SK-N-SH (cell line): Measurements from ENCODE around the gene CKMT2.

Experiments used
- EZH2phosphoT487 ChIP-seq: fragments of 200-600 bp; sonication (generic); IDR thresholded peaks from 2 replicates; pipeline ENCODE4 v1.6.1; 2017; ENCODE audit warnings: low read depth, mixed run types, mild to moderate bottlenecking, antibody characterized with exemption, moderate library complexity, borderline replicate concordance
- FOXM1 ChIP-seq: IDR thresholded peaks from 2 replicates; pipeline ENCODE4 v1.4.0; 2012; ENCODE audit warnings: low read depth, mild to moderate bottlenecking
- MXI1 ChIP-seq: IDR thresholded peaks from 2 replicates; pipeline ENCODE4 v1.6.1; 2012; ENCODE audit warnings: mild to moderate bottlenecking, low read depth, low read length, improper control_type of control experiment
- POLR2AphosphoS5 ChIP-seq: IDR thresholded peaks from 2 replicates; pipeline ENCODE4 v1.6.1; 2012; ENCODE audit warnings: low read depth, low read length
- RAD21 ChIP-seq: IDR thresholded peaks from 2 replicates; pipeline ENCODE4 v1.6.1; 2012; ENCODE audit warnings: mild to moderate bottlenecking, low read length
- REST ChIP-seq: IDR thresholded peaks from 2 replicates; pipeline ENCODE4 v1.6.1; 2012; ENCODE audit warnings: mild to moderate bottlenecking, low read depth, low read length, moderate library complexity
- TAF1 ChIP-seq: IDR thresholded peaks from 2 replicates; pipeline ENCODE4 v1.6.1; 2012; ENCODE audit warnings: low read depth, mild to moderate bottlenecking, low read length, moderate library complexity, borderline replicate concordance

GRCh38 chr5:81247441-81247972 is 14.4 kb downstream of the CKMT2 start:
- TF ChIP-seq MXI1 (no peak), RAD21 (no peak), POLR2AphosphoS5 (no peak), FOXM1 (no peak), REST (no peak), TAF1 (no peak), EZH2phosphoT487 (no peak)
